Right ventricle myocardium superior (tissue), 1 donor: Measurements from ENCODE around the gene TMEM63B. TPM values are rescaled to one million over a fixed set of nuclear protein-coding genes. Genes with fewer than 3 reads are reported as not detected.
A peak's percentile ranks its signal among the peaks of the same experiment; 100 is the strongest.
"Not testable (repeated sequence)": the region's sequence is repeated elsewhere in the genome, so short reads cannot be mapped to it uniquely, and the experiment has no call there.

Experiments
- ATAC-seq: fragments of 200-7000 bp; cut with Tn5 transposase; one replicate; pipeline ENCODE4 v1.9.1; 2020; ENCODE audit warnings: mild to moderate bottlenecking; ENCODE audit not compliant: poor library complexity
- DNase-seq: peaks from one replicate; pipeline ENCODE4 v3.0.0-alpha.2; 2020
- intact Hi-C: fragments of 100-400 bp; cut with DNase I; formaldehyde crosslinking; loops from one replicate; pipeline ENCODE4 v1.11.2; 2022
- total RNA-seq: library from RNA; stranded (reverse); fragmentation: NEBNext Ultra II Directional; extraction: Animal tissue kit (Norgen Biotek cat#: 25700); gene quantifications from one replicate; pipeline ENCODE4 v1.2.1, GENCODE V29; 2021
- donor health status: DM: no; HTN: yes; CAD: no; lungs with severe emphysema.

The TMEM63B gene
- total RNA-seq, 1 donor from 2014 or later: 46.3 TPM

- no peak for DNase-seq
- ATAC-seq: no peak
- intact Hi-C loops: no loop called here
Measured at GRCh38 chr6:44179072-44179536, 51.8 kb downstream of the TMEM63B start.

GRCh38 chr6:44179648-44180047 lies 52.3 kb downstream of the TMEM63B start:
- ATAC-seq: no peak
- intact Hi-C loops: no loop called here
- no peak for DNase-seq

DNA sequence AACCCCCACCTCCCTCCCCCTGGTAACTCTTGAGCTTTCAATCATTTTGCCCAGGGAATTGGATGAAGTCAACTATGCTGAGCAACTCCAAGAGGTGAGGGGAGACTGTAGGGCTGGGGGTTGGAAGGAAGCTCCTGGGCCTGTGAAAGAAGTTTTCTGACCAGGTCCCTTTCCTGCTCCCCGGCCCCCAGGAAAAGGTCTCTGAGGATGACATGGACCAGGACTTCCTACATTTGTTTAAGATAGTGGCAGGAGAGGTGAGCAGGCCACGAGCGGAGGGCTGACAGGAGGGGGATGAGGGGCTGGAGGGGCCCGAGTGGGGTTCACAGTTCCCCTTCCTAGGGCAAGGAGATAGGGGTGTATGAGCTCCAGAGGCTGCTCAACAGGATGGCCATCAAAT lies 53.1 kb downstream of the TMEM63B start:
- no peak for ATAC-seq
- intact Hi-C loops: no loop called here
- DNase-seq: no peak

- ATAC-seq (no peak), DNase-seq (no peak)
- intact Hi-C loops: no loop called here
Measured at GRCh38 chr6:44180886-44181285, 53.5 kb downstream of the TMEM63B start.

GRCh38 chr6:44181784-44182183 lies 54.4 kb downstream of the TMEM63B start:
- ATAC-seq, intact Hi-C loops, DNase-seq: not testable (repeated sequence)

DNA sequence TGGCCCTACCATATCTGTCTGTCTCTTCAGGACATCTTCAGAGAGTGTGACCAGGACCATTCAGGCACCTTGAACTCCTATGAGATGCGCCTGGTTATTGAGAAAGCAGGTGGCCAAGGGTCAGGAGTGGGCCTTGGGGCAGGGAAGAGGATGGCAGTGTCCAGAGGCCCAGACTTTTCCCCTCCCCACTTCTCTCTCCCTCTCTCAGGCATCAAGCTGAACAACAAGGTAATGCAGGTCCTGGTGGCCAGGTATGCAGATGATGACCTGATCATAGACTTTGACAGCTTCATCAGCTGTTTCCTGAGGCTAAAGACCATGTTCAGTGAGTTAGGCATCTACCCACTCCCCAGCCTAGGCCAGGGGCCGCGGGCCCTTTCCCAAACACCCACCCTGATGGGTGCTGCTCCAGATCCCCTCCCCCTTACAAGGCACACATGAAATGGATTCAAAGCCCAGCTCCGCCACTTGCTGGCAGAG lies 55.6 kb downstream of the TMEM63B start:
- intact Hi-C loops: no loop called here
- DNase-seq (no peak), ATAC-seq (no peak)

- intact Hi-C loops: no loop called here
- no peak for DNase-seq
- ATAC-seq: no peak
Measured at GRCh38 chr6:44183783-44184182, 56.4 kb downstream of the TMEM63B start.

GRCh38 chr6:44185356-44185755 lies 58.0 kb downstream of the TMEM63B start:
- ATAC-seq, DNase-seq, intact Hi-C loops: not testable (repeated sequence)

DNA sequence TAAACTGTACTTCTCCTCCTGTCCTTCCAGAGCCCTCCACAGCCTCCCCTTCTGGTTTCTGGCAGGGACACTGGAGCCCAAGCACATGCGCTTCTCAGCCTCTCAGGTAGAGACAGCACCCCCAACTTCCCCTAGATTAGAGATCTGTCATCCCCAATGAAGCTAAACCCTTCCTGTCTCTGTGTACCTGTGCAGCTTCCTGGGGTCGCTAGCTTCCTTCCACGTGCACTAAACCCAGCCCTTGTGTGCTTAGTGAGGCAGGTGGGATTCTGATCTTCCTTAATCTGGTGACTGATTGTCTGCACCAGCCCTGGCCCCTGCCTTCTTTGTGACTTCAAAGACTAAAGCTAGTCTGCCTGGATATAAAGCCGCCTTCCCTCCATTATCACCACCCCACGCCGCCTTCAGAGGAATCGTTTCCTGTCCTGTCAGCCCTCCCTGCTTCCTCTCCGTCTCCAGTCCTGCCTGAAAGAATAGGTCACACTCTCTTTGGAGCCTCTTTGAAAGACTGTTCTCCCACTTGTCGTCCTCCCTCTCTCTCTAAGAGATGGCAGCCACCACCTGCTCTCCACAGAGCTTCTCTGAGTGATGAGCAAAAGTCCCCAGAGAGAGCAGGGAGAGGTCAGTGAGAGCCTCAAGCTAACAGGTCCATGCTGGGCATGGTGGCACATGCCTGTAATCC lies 58.7 kb downstream of the TMEM63B start:
- intact Hi-C loops: no loop called here
- ATAC-seq (no peak), DNase-seq (no peak)

- ATAC-seq (no peak), DNase-seq (no peak)
- intact Hi-C loops: no loop called here
Measured at GRCh38 chr6:44186635-44187025, 59.3 kb downstream of the TMEM63B start.

DNA sequence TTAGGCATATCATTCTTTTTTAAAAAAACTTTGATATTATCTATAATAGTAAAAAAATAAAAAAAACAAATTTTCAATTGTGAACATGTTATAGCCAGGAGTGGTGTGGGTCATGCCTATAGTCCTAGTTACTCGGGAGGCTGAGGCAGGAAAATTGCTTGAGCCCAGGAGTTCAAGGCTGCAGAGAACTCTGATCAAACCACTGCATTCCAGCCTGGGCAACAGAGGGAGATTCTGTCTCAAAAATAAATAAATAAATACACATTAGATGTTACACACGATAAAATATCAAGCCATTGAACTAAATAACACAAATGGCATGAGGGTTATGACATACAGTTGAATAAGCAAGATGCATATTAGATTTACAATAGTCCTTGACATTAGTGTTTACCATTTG lies 61.5 kb downstream of the TMEM63B start:
- DNase-seq (no peak), ATAC-seq (no peak)
- intact Hi-C loops: no loop called here

DNA sequence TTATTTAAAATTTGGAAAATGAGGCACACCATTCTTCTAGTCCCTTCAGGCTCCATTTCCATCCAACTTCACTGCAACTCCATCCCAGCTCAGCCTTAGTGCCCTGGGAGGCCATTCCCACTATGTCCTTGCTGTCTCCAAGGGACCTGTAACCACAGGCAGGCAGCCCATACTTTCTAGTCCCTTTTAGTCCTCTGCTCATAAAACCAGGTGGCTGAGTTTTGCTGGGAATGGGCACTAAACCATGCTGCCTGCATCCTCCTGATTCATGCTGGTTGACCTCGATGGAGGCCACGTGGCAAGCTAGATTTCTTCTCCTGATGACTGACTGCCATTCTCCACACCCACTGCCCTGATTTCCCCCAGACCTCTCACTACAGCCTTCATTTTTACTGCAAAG lies 61.9 kb downstream of the TMEM63B start:
- ATAC-seq (no peak), DNase-seq (no peak)
- intact Hi-C loops: no loop called here

GRCh38 chr6:44190715-44191114 lies 63.4 kb downstream of the TMEM63B start:
- ATAC-seq (no peak), DNase-seq (no peak)
- intact Hi-C loops: no loop called here

DNA sequence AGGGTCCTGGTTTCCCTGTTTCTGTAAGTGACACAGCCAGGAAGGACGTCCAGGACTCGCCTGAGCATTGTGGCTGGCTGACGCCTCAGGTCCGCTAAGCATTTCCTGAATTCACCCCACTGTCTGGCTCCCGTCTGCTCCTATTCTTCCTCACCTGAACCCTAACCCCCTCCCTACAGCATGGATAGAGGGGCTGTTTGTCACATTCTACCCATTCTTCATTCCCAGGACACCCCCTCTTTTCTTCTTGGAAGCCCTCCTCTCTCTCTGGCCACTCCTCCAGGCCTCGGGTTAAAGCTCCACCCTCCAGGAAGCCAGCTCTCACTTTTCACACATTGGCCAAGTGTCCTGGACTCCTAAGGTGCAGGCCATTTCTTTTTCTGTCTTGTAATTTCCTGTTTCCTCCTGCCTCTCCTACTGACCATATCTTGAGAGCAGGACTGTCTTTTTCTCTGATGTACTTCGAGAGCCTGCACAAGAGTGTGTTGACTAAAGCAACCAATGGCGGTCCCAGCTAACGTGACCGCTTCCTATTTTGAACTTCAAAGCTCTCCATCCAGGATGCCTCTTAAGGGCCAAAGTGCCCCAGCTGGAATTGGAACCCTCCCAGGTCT lies 65.2 kb downstream of the TMEM63B start:
- intact Hi-C loops: no loop called here
- DNase-seq (no peak), ATAC-seq (peak; percentile 43)

GRCh38 chr6:44193307-44193910 lies 66.1 kb downstream of the TMEM63B start:
- intact Hi-C loops: no loop called here
- no peak for DNase-seq
- ATAC-seq: no peak

GRCh38 chr6:44194326-44194725 lies 67.0 kb downstream of the TMEM63B start:
- DNase-seq: no peak
- no peak for ATAC-seq
- intact Hi-C loops: no loop called here

- ATAC-seq, intact Hi-C loops, DNase-seq: not testable (repeated sequence)
Measured at GRCh38 chr6:44196351-44196750, 69.0 kb downstream of the TMEM63B start.

- DNase-seq (no peak), ATAC-seq (no peak)
- intact Hi-C loops: no loop called here
Measured at GRCh38 chr6:44198684-44199083, 71.3 kb downstream of the TMEM63B start.

- intact Hi-C loops: no loop called here
- DNase-seq (no peak), ATAC-seq (no peak)
Measured at GRCh38 chr6:44199883-44200282, 72.5 kb downstream of the TMEM63B start.

DNA sequence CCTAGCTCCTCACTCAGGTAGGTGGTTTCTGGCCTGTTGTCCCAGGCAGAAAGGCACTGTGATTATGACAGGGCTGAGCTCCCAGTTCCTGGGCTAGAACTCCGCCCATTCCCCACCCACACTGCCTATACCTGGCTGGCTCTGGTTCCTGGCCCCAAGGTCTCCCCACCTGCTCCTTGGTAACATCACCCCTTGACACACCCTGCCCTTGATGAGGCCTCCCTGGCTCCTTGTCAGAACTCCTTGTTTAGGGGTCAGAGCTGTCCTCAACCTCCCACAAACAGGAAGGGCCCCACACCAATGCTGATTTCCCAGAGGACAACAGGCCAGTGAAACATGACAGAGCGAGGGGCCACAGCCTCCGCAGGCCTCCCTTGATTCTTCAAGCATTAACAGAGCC lies 73.8 kb downstream of the TMEM63B start:
- no peak for DNase-seq
- no peak for ATAC-seq
- intact Hi-C loops: no loop called here
